Measurements from ENCODE around the gene TMEM198.

Gene TMEM198

GRCh38 chr2:219593154-219593553 is 49.3 kb downstream of the TMEM198 start:
- Histone ChIP-seq H3K4me3 (ENCODE audit: low read length) (no peak overlapping the region), H3K4me1 (ENCODE audit: control insufficient read depth, insufficient read depth, low read length) (peaks cover 1% of the 10 kb centered on the region; the same call in 1 of the 2 replicates), H3K9me3 (ENCODE audit: control insufficient read depth, insufficient read depth, low read length) (no peaks in the 10 kb centered on the region), H3K36me3 (ENCODE audit: control insufficient read depth, insufficient read depth, low read length) (no peaks in the 10 kb centered on the region), H3K27ac (ENCODE audit: low read length) (no peak overlapping the region), H3K27me3 (ENCODE audit: control insufficient read depth, insufficient read depth, low read length) (no peaks in the 10 kb centered on the region)
- DNase-seq (ENCODE audit: low read depth, low spot score), result no peak
- no CpG with 5 or more reads among the region's 2 CpGs for WGBS (ENCODE audit: insufficient coverage, insufficient read length)

GRCh38 chr2:219595256-219595655 is 51.4 kb downstream of the TMEM198 start:
- DNase-seq (ENCODE audit: low read depth, low spot score), result no peak
- no peak overlapping the region for H3K27ac ChIP-seq (ENCODE audit: low read length)
- H3K27me3 ChIP-seq (ENCODE audit: control insufficient read depth, insufficient read depth, low read length), result no peaks in the 10 kb centered on the region
- H3K9me3 ChIP-seq (ENCODE audit: control insufficient read depth, insufficient read depth, low read length), result no peaks in the 10 kb centered on the region
- peaks cover 1% of the 10 kb centered on the region; the same call in 1 of the 2 replicates for H3K4me1 ChIP-seq (ENCODE audit: control insufficient read depth, insufficient read depth, low read length)
- no peak overlapping the region for H3K4me3 ChIP-seq (ENCODE audit: low read length)
- no peaks in the 10 kb centered on the region for H3K36me3 ChIP-seq (ENCODE audit: control insufficient read depth, insufficient read depth, low read length)
- WGBS (ENCODE audit: insufficient coverage, insufficient read length), result no CpG with 5 or more reads among the region's 3 CpGs

GRCh38 chr2:219596954-219597551 is 53.2 kb downstream of the TMEM198 start:
- H3K36me3 ChIP-seq (ENCODE audit: control insufficient read depth, insufficient read depth, low read length), result no peaks in the 10 kb centered on the region
- H3K4me1 ChIP-seq (ENCODE audit: control insufficient read depth, insufficient read depth, low read length), result peaks cover 1% of the 10 kb centered on the region; the same call in 1 of the 2 replicates
- peak overlapping the region; percentile 90 for H3K4me3 ChIP-seq (ENCODE audit: low read length)
- DNase-seq (ENCODE audit: low read depth, low spot score), result no peak
- WGBS (ENCODE audit: insufficient coverage, insufficient read length), result no CpG with 5 or more reads among the region's 19 CpGs
- H3K27ac ChIP-seq (ENCODE audit: low read length), result peak overlapping the region; percentile 61
- no peaks in the 10 kb centered on the region for H3K9me3 ChIP-seq (ENCODE audit: control insufficient read depth, insufficient read depth, low read length)
- H3K27me3 ChIP-seq (ENCODE audit: control insufficient read depth, insufficient read depth, low read length), result no peaks in the 10 kb centered on the region

- Histone ChIP-seq H3K36me3 (ENCODE audit: control insufficient read depth, insufficient read depth, low read length) (peaks cover 6% of the 10 kb centered on the region; the same call in 1 of the 2 replicates), H3K27ac (ENCODE audit: low read length) (peak within 1 kb of the TSS; percentile 61), H3K4me3 (ENCODE audit: low read length) (peak within 1 kb of the TSS; percentile 90), H3K4me1 (ENCODE audit: control insufficient read depth, insufficient read depth, low read length) (peaks cover 1% of the 10 kb centered on the region; the same call in 1 of the 2 replicates), H3K27me3 (ENCODE audit: control insufficient read depth, insufficient read depth, low read length) (no peaks in the 10 kb centered on the region), H3K9me3 (ENCODE audit: control insufficient read depth, insufficient read depth, low read length) (no peaks in the 10 kb centered on the region)
- no CpG with 5 or more reads among the region's 57 CpGs for WGBS (ENCODE audit: insufficient coverage, insufficient read length)
- DNase-seq (ENCODE audit: low read depth, low spot score), result peak; percentile 95
Measured at GRCh38 chr2:219597552-219598307, 53.9 kb downstream of the TMEM198 start, which contains the start of gene STK11IP. Gene STK11IP, plus strand, starts transcription at chr2:219597857. Its CDS starts 263 bp downstream, at chr2:219598120.

- no peaks in the 10 kb centered on the region for H3K9me3 ChIP-seq (ENCODE audit: control insufficient read depth, insufficient read depth, low read length)
- no peak for DNase-seq (ENCODE audit: low read depth, low spot score)
- WGBS (ENCODE audit: insufficient coverage, insufficient read length), result no CpG with 5 or more reads among the region's 9 CpGs
- H3K4me3 ChIP-seq (ENCODE audit: low read length), result peak overlapping the region; percentile 90; the same call in 1 of the 2 replicates
- peaks cover 1% of the 10 kb centered on the region; the same call in 1 of the 2 replicates for H3K4me1 ChIP-seq (ENCODE audit: control insufficient read depth, insufficient read depth, low read length)
- no peaks in the 10 kb centered on the region for H3K27me3 ChIP-seq (ENCODE audit: control insufficient read depth, insufficient read depth, low read length)
- H3K36me3 ChIP-seq (ENCODE audit: control insufficient read depth, insufficient read depth, low read length), result peaks cover 7% of the 10 kb centered on the region; the same call in 1 of the 2 replicates
- H3K27ac ChIP-seq (ENCODE audit: low read length), result no peak overlapping the region
Measured at GRCh38 chr2:219598308-219599078, 54.7 kb downstream of the TMEM198 start.

Data from iPS DF 6.9 (cell line).